Measurements from ENCODE around the gene MEGF6. TPM values are rescaled to one million over a fixed set of nuclear protein-coding genes. Genes with fewer than 3 reads are reported as not detected.

MEGF6 gene
- total RNA-seq, 1 experiment from 2014 or later: 32.4 TPM

GRCh38 chr1:3511306-3511705, 100.0 kb downstream of the MEGF6 start:
- Mint-ChIP-seq H3K27me3 (ENCODE audit: unreplicated experiment) (no peaks in the 10 kb centered on the region), H3K9me3 (ENCODE audit: low read depth, unreplicated experiment) (no peaks in the 10 kb centered on the region), H3K4me1 (ENCODE audit: low read depth, unreplicated experiment) (no peaks in the 10 kb centered on the region), H3K27ac (ENCODE audit: unreplicated experiment) (no peak overlapping the region), H3K36me3 (ENCODE audit: insufficient read depth, unreplicated experiment) (no peaks in the 10 kb centered on the region), H3K4me3 (ENCODE audit: low read depth, unreplicated experiment) (no peak overlapping the region)
- intact Hi-C loops (cut with micrococcal nuclease; ENCODE audit: unreplicated experiment): no loop called here
- TF ChIP-seq, protein P1, sequence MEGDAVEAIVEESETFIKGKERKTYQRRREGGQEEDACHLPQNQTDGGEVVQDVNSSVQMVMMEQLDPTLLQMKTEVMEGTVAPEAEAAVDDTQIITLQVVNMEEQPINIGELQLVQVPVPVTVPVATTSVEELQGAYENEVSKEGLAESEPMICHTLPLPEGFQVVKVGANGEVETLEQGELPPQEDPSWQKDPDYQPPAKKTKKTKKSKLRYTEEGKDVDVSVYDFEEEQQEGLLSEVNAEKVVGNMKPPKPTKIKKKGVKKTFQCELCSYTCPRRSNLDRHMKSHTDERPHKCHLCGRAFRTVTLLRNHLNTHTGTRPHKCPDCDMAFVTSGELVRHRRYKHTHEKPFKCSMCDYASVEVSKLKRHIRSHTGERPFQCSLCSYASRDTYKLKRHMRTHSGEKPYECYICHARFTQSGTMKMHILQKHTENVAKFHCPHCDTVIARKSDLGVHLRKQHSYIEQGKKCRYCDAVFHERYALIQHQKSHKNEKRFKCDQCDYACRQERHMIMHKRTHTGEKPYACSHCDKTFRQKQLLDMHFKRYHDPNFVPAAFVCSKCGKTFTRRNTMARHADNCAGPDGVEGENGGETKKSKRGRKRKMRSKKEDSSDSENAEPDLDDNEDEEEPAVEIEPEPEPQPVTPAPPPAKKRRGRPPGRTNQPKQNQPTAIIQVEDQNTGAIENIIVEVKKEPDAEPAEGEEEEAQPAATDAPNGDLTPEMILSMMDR (IDR thresholded peaks at IDR 0.05; ENCODE audit: unreplicated experiment): no peak
- BruUV-seq (replicated peaks): no TSS peak
- no peak for DNase-seq
- CTCF ChIA-PET: no interaction called here

DNA sequence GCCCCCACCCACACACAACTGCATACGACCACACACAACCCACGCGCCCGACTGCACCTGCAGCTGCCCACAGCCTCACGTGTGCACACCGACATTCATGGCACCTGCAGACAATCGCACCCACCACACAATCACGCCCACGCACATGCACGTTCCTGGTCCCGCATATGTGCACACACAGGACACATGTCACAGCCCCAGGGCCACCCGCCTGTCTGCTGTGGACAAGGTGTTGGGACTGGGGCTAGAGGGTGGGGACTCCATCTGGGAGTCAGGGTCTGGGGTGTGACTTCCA, 100.4 kb downstream of the MEGF6 start:
- TF ChIP-seq, protein P1 (IDR thresholded peaks at IDR 0.05; ENCODE audit: unreplicated experiment): no peak
- Mint-ChIP-seq H3K27me3 (ENCODE audit: unreplicated experiment) (no peaks in the 10 kb centered on the region), H3K9me3 (ENCODE audit: low read depth, unreplicated experiment) (no peaks in the 10 kb centered on the region), H3K36me3 (ENCODE audit: insufficient read depth, unreplicated experiment) (no peaks in the 10 kb centered on the region), H3K27ac (ENCODE audit: unreplicated experiment) (no peak overlapping the region), H3K4me3 (ENCODE audit: low read depth, unreplicated experiment) (no peak overlapping the region), H3K4me1 (ENCODE audit: low read depth, unreplicated experiment) (no peaks in the 10 kb centered on the region)
- DNase-seq: no peak
- intact Hi-C loops (cut with micrococcal nuclease; ENCODE audit: unreplicated experiment): no loop called here
- CTCF ChIA-PET: no interaction called here
- no TSS peak for BruUV-seq (replicated peaks)

DNA sequence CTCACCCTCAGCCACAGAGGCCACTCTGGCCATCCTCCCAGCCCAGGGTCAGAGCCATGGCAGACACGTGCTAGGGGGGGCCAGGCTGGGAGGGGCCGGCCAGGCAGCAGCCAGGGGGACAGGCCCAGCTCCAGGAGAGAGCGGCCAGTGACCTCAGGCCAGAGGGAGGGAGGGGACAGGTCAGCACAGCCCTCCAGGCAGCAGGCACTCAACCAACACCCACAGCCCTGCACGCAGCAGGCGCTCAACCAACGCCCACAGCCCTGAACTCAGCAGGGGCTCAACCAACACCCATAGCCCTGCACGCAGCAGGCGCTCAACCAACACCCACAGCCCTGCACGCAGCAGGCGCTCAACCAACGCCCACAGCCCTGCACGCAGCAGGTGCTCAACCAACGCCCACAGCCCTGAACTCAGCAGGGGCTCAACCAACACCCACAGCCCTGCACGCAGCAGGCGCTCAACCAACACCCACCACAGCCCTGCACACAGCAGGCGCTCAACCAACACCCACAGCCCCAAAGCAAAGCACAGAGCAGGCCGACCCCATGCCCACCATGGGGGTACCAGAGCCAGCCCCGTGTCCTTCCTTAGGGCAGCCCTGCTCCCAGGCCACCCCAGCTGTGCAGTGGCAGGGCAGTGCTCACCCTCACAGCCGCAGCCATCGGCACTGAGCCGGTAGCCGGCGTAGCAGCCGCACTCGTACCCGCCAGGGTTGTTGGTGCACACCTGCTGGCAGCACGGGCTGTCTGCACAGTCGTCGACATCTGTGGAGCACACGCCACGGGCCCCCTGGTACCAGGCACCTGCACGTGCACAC, 101.0 kb downstream of the MEGF6 start:
- intact Hi-C loops (cut with micrococcal nuclease; ENCODE audit: unreplicated experiment): no loop called here
- Mint-ChIP-seq H3K27me3 (ENCODE audit: unreplicated experiment) (no peaks in the 10 kb centered on the region), H3K4me3 (ENCODE audit: low read depth, unreplicated experiment) (no peak overlapping the region), H3K9me3 (ENCODE audit: low read depth, unreplicated experiment) (no peaks in the 10 kb centered on the region), H3K27ac (ENCODE audit: unreplicated experiment) (no peak overlapping the region), H3K4me1 (ENCODE audit: low read depth, unreplicated experiment) (no peaks in the 10 kb centered on the region), H3K36me3 (ENCODE audit: insufficient read depth, unreplicated experiment) (no peaks in the 10 kb centered on the region)
- CTCF ChIA-PET: no interaction called here
- no TSS peak for BruUV-seq (replicated peaks)
- DNase-seq: no peak
- TF ChIP-seq, protein P1 (IDR thresholded peaks at IDR 0.05; ENCODE audit: unreplicated experiment): no peak

GRCh38 chr1:3509721-3510120, 101.6 kb downstream of the MEGF6 start:
- Mint-ChIP-seq H3K4me1 (ENCODE audit: low read depth, unreplicated experiment) (no peaks in the 10 kb centered on the region), H3K27ac (ENCODE audit: unreplicated experiment) (no peak overlapping the region), H3K4me3 (ENCODE audit: low read depth, unreplicated experiment) (no peak overlapping the region), H3K27me3 (ENCODE audit: unreplicated experiment) (no peaks in the 10 kb centered on the region), H3K9me3 (ENCODE audit: low read depth, unreplicated experiment) (no peaks in the 10 kb centered on the region), H3K36me3 (ENCODE audit: insufficient read depth, unreplicated experiment) (no peaks in the 10 kb centered on the region)
- BruUV-seq (replicated peaks): no TSS peak
- no peak for DNase-seq
- CTCF ChIA-PET: no interaction called here
- TF ChIP-seq, protein P1 (IDR thresholded peaks at IDR 0.05; ENCODE audit: unreplicated experiment): no peak
- intact Hi-C loops (cut with micrococcal nuclease; ENCODE audit: unreplicated experiment): no loop called here

Measured in Calu3 (cell line).